ENCODE data around the gene NUMB.
"Not testable (repeated sequence)": the region's sequence is repeated elsewhere in the genome, so short reads cannot be mapped to it uniquely, and the experiment has no call there.

GRCh38 chr14:73387860-73388259 is 70.5 kb downstream of the NUMB start:
- TF ChIP-seq CTCF, POLR2A (IDR thresholded peaks at IDR 0.05): not testable (repeated sequence)
